ENCODE results near the gene AQP6.

AQP6 gene

DNA sequence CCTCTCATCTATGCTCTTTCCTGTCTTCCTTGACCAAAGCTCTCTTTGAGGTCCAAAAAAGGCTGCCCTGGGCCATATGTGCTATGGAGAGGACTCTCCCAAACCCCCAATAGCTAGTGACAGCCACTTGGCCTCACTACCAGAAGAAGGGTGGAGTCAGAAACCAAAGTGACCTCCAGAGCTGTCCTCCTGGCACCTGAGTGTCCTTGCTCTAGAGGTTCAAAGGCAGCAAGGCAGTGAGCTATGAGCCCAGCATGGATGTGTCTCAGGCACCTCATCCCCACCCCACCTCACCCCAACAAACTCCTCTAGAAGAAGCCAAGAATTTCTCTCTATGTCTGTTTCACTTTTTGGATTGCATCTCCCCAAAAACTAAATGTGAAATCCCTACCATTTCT lies 15.2 kb upstream of the AQP6 start:
- DNase-seq: no peak

DNA sequence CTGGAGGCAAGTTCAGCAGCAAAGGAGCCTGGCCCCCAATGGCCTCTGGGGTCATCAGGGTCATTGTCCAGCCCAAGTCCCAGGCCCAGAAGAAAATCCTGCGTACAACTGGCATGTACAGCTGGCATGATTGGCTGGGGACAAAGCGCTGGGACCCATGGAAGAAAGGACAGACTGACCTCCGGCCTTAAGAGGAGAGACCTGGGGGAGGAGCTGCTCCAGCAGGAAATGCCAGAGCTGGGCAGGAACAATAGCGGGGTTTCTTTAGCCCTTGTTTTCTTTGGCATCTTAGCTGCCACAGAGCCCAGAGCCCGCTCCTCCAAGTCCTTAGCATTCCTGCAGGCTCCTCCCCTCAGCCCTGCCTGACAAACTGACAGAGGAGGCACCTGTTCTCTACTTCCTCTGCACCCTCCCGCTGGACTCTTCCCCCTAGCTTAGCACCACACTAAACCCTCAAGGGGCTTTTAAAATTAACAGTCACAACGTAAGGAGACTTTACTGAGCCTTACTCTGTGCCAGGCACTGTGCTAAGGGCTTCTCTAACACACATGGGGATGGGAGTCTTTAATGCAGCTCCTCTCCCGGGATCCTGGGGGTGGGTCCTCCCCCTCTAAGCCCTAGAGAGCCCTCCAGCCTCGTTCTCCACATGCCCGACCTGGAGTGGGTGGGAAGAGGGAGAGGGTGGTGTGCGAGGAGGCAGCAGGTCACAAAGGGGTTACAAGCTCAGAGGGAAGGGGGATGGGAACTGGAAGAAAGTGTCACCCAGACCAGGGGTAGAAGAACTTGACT lies 12.9 kb upstream of the AQP6 start:
- no peak for DNase-seq

DNA sequence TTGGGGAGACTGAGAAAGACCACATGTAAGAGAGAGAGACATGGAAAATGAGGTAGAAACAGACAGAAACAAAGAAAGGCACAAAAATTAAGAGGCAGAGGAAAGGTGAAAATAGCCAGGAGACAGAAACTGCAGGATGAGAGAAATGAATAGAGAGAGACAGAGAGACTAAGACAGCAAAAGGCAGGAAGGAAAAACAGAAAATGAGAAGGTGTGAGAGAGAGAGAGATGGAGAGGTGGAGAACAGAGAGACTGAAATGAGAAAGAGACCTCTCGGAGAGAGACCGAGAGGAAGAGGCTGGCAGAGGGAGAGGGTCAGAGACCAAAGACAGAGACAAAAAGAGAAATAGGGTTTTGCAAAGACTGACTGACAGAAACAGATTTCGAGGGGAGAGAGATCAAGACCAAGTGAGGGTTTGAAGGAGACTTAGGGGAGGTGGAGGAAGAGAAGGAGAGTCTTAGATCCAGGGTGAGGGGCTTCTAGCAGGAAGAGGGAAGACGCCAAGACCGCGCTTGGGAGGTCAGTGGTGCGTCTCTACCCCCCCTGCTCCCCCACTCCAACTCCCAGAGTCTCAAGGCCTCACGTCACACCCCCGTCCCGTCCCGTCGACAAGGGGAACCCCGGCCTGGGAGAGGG lies 12.2 kb upstream of the AQP6 start:
- DNase-seq: no peak

- no peak for DNase-seq
Measured at GRCh38 chr12:49961111-49961922, 11.4 kb upstream of the AQP6 start, which contains the start of gene AQP5. Gene AQP5 (plus strand): TSS chr12:49961872. CDS start chr12:49962018, 146 bp downstream.

DNA sequence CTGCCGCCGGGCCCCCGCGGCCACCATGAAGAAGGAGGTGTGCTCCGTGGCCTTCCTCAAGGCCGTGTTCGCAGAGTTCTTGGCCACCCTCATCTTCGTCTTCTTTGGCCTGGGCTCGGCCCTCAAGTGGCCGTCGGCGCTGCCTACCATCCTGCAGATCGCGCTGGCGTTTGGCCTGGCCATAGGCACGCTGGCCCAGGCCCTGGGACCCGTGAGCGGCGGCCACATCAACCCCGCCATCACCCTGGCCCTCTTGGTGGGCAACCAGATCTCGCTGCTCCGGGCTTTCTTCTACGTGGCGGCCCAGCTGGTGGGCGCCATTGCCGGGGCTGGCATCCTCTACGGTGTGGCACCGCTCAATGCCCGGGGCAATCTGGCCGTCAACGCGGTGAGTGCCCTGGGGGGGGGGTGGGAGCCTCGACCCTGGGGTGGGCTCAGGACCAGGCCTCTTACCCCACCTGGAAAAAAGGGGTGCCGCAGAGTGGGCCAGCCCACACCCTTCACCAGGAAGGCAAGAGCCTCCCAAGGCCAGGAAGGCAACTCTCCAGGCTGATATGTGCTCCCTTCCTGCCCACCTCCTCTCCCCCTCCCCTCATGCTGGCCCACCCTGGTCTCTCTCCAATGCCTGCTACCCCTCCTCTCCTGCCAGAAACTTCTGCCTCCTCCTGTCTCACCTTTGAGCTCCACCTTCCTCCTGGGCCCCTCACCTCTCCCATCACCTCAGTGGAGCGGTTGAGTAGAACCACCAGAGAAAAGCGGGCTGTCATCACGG lies 10.6 kb upstream of the AQP6 start:
- DNase-seq: no peak

- no peak for DNase-seq
Measured at GRCh38 chr12:49962861-49963765, 9.6 kb upstream of the AQP6 start.

DNA sequence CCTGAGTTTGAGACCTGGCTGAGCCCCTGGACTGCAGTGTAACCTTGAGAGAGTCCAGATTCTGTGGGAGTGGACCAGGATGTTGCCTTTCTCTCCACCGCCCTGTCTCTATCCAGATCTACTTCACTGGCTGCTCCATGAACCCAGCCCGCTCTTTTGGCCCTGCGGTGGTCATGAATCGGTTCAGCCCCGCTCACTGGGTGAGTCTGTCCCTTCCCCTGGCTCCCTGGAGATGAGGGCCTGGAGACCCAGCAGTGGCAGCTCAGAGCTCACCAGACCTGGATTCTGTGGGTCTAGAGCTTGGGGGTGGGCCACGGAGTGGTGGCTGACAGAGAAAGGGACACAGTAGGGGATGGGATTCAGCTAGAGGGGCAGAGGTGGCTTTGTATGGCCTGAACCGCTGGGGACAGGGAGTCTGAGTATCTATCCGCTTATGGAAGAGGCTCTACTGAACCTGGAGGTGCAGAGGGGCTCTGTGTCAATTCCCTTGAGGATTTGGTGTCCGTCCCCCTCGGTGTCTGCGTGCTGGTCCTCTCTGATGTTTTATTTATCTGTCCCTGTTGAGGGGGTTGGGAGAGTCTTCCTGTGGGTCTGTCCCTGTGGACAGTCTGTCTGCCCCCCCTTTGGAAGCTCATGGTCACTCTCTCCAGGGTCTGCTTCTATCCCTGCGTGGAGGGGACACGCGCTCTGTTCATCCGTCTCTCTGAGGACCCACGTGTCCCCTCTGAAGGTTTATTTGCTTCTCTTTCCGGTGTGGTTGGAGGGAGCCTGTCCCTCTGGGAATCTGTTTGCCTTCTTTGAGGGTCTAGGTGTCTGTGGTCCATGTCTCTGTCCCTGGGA lies 8.6 kb upstream of the AQP6 start:
- DNase-seq: no peak

GRCh38 chr12:49964849-49965624 lies 7.7 kb upstream of the AQP6 start:
- no peak for DNase-seq

DNA sequence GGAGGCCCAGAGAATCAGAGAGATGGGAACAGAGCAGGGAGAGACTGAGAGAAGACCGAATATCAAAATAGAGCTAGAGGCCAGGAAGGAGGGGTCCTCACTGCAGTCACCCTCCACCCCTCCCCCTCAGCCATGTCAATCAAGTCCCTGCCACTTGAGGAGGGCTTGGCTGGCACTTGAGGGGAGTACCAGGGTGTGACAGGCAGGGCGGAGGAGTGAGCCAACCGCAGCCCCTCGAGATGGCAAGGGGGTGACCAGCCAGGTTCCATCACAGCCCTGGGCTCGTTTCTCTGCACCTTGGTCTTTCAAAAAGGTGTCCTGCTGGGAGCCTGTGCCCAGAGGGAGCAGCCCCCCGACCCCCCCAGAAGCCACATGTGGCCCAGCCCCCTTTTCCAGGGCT lies 6.9 kb upstream of the AQP6 start:
- DNase-seq: no peak

DNA sequence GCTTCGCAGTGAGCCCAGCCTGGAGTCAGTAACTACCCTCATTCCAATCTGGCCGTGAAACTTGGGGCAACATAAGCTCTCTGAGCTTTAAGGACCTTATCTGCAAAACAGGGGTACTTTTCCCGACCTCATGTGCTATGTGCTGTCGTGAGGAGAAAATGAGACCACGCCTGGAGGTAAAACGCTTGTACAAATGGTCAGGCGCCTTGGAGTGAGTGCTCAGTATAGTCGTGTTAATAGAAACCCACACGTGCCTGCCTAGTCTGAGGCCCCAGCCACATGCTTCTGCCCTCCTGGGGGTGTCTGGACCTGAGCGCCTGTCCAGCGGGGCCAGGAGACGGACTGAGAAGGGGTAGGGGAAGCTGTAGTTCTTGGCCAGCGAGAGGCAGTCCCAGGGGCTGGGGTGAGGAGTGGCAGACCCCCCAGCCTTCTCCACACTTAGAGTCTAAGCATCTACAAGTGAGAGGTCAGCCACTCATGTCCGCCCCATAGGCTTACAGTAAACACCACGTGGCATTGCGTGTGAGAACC lies 6.2 kb upstream of the AQP6 start:
- no peak for DNase-seq

GRCh38 chr12:49967042-49967776 lies 5.5 kb upstream of the AQP6 start:
- DNase-seq: peak; percentile 92

- no peak for DNase-seq
Measured at GRCh38 chr12:49967777-49968250, 4.9 kb upstream of the AQP6 start.

- no peak for DNase-seq
Measured at GRCh38 chr12:49968471-49968870, 4.3 kb upstream of the AQP6 start.

DNA sequence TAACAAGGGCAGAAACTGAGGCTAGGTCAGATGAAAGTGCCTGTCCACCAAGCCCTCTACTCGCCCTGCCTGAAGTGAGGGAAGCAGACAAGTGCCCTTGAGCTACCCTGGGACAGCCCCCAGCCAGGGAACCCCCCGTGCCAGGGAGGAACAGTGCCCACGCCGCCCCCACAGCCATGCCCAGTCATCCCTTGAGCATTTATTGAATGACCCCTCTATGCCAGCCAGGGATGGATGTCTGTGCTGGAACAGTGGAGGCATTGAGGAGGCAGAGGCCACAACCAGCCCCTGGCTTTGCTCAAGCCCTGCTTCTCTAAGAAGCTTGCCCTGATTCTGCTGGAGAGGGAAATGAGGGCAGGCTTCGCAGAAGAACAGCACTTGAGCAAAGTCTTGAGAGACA lies 3.7 kb upstream of the AQP6 start:
- no peak for DNase-seq

DNA sequence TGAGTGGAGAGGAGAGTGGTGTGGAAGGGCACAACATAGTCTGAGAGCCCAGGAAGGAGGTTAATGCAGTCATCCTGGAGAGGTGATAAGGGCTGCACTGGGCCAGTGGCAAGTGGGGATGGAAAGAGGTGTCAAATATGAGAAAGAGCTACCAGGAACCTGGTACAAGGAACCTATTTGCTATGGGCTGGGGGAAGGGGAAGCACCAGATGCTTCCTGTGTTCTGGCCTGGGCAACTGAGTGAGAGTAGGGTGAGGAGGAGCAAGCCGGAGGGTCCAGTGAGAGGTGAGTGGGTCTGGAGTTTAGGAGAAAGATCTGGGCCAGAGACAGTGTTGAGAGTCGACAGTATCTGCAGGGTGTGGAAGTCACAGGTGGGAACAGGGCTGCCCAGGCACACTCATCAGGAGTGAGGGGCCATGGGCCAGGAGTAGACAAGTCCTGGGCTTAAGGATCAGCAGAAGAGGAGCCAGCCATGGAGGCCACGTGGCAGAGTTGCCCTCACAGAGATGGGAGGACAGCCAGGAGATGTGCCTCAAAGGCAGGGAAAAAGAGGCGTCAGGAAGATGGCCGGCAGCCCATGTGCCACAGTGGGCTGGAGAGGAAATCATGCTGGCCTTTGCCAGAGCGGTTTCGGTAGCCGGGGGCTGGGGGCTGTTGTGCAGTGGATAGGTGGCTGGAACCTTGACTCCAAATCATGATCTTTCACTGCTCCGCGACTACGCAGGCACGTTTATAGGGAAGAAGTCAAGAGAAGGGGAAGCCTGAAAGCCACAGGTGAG lies 2.9 kb upstream of the AQP6 start:
- DNase-seq: no peak

- DNase-seq: no peak
Measured at GRCh38 chr12:49970658-49971057, 2.1 kb upstream of the AQP6 start.

- DNase-seq: no peak
Measured at GRCh38 chr12:49971141-49971540, 1.6 kb upstream of the AQP6 start.

DNA sequence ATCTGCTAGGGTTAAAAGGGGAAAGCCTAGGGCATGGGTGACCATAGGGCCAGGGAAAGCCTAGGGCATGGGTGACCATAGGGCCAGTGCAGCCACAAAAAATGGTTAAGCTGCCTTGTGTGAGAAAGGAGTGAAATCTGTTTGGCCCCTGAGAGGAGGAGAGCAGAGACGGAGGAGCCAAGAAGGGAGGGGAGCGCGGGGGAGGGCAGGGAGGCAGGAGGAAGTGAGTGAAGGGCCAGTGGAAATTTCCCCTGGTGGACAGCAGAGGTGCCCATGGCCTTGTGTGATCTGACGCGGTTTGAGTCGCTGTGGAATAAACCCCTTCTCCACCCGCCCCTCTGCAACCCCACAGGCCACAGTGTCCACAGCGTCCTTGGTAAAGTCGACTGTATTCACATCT lies 618 bp upstream of the AQP6 start:
- DNase-seq: no peak

Data from right hindlimb (tissue), 1 donor.